ENCODE data around the gene RPL10A. TPM values are rescaled to one million over a fixed set of nuclear protein-coding genes. Genes with fewer than 3 reads are reported as not detected.

Gene RPL10A
- total RNA-seq, 2 donors from 2014 or later = 897 to 2,172 TPM

DNA sequence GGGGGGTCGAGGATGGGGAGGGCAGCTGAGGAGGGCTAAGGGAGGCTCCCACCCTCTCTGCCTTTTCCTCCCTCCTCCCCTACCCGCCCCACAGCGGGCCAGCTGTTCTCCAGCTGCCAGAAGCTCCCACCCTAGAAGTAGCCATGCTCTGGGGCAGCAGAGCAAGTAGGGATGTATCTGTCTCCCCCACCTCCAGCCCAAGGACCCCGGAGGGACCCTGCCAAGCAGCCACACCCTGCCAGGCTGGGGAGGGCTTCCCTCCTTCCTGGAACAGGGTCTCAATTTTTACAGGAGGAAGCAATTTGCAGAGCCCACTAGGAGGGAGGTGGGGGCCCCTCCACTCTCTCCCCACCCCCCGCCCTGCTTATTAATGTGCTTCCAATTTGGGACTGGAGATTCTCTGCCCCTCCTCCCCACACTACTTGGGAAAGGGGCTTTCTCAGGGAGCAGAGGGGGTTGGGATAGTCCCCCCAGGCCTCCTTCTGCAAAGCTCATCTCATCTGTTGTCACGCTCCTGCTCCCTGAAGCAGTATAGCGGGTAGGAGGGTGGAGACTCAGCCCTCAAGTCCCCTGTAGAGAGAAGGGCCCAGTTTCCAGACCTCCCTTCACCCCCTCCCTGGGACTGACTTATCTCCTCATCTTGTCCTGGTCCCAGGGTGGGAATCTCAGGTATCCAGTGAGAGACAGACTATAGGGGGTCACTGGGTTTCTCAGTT is 24.2 kb downstream of the RPL10A start:
- no peaks in the 10 kb centered on the region for H3K27me3 ChIP-seq (replicated peaks; ENCODE audit: insufficient read depth)
- TF ChIP-seq CTCF (IDR thresholded peaks at IDR 0.05) (no peak), POLR2A (IDR thresholded peaks at IDR 0.05) (no peak), POLR2AphosphoS5 (IDR thresholded peaks at IDR 0.05) (no peak)
- H3K9me3 ChIP-seq = no peaks in the 10 kb centered on the region
- peaks cover 51% of the 10 kb centered on the region for H3K4me1 ChIP-seq (replicated peaks)
- 25% methylated on average over 7 of the region's 7 CpGs for WGBS
- no peak for DNase-seq (ENCODE audit: low spot score)
- intact Hi-C loops (cut with DNase I) = no loop called here
- peak overlapping the region; percentile 95 to 98 for H3K27ac ChIP-seq
- no peaks in the 10 kb centered on the region for H3K36me3 ChIP-seq
- no peak overlapping the region for H3K4me3 ChIP-seq

GRCh38 chr6:35492974-35493284 is 24.7 kb downstream of the RPL10A start:
- H3K9me3 ChIP-seq = no peaks in the 10 kb centered on the region
- TF ChIP-seq POLR2A (IDR thresholded peaks at IDR 0.05) (no peak), POLR2AphosphoS5 (IDR thresholded peaks at IDR 0.05) (no peak), CTCF (IDR thresholded peaks at IDR 0.05) (no peak)
- WGBS = 58% methylated on average over 7 of the region's 7 CpGs
- DNase-seq (ENCODE audit: low spot score) = no peak
- peak overlapping the region; percentile 95 to 98 for H3K27ac ChIP-seq
- intact Hi-C loops (cut with DNase I) = no loop called here
- no peak overlapping the region for H3K4me3 ChIP-seq
- peaks cover 46% of the 10 kb centered on the region for H3K4me1 ChIP-seq (replicated peaks)
- no peaks in the 10 kb centered on the region for H3K36me3 ChIP-seq
- no peaks in the 10 kb centered on the region for H3K27me3 ChIP-seq (replicated peaks; ENCODE audit: insufficient read depth)

DNA sequence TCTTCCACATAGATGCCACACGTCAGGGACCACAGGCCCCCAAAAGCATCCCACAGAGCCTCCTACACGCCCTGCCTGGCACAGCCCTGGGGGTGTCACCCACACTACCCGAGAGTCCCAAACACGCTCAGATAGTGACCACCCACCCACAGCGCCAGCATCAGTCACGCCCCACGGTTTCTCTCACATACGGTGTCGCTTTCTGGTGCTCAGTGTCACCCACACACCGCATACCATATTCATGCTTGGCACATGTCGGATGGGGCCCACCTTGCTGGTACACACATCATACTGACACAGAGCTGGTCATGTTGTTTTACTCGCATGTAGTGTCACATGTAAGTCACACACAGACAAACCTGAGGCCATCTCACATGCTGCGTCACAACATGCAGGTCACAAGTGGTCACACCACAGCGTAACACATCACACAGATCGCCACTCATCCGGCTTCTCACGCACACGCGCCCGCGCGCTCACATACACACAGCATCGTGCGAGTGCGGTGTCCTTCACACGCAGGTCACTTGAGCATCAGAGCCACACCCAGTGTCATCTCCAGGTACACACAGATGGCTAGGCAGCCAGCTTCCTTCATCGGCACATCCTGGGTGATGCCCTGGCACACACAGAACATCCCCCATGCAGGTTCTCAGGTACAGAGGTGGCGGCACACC is 25.2 kb downstream of the RPL10A start:
- H3K27me3 ChIP-seq (replicated peaks; ENCODE audit: insufficient read depth) = no peaks in the 10 kb centered on the region
- intact Hi-C loops (cut with DNase I) = no loop called here
- WGBS = 74% methylated on average over 28 of the region's 28 CpGs
- H3K4me1 ChIP-seq (replicated peaks) = peaks cover 45% of the 10 kb centered on the region
- no peak for DNase-seq (ENCODE audit: low spot score)
- H3K9me3 ChIP-seq = no peaks in the 10 kb centered on the region
- H3K4me3 ChIP-seq = no peak overlapping the region
- TF ChIP-seq POLR2AphosphoS5 (IDR thresholded peaks at IDR 0.05) (no peak), CTCF (IDR thresholded peaks at IDR 0.05) (no peak), POLR2A (IDR thresholded peaks at IDR 0.05) (no peak)
- peak overlapping the region; percentile 95 to 98 for H3K27ac ChIP-seq
- H3K36me3 ChIP-seq = no peaks in the 10 kb centered on the region

- H3K27ac ChIP-seq = peak overlapping the region; percentile 95 to 98
- peak overlapping the region in 1 of 2 donors; percentile 3 for H3K4me3 ChIP-seq
- 11% methylated on average over 4 of the region's 4 CpGs for WGBS
- H3K4me1 ChIP-seq (replicated peaks) = peaks cover 45% of the 10 kb centered on the region
- no peaks in the 10 kb centered on the region for H3K27me3 ChIP-seq (replicated peaks; ENCODE audit: insufficient read depth)
- H3K9me3 ChIP-seq = no peaks in the 10 kb centered on the region
- TF ChIP-seq CTCF (IDR thresholded peaks at IDR 0.05) = no peak
- TF ChIP-seq POLR2AphosphoS5 (IDR thresholded peaks at IDR 0.05) = no peak
- TF ChIP-seq POLR2A (IDR thresholded peaks at IDR 0.05) = no peak
- no peaks in the 10 kb centered on the region for H3K36me3 ChIP-seq
- intact Hi-C loops (cut with DNase I) = no loop called here
- DNase-seq (ENCODE audit: low spot score) = no peak
Observed at GRCh38 chr6:35494161-35494563, 26.0 kb downstream of the RPL10A start.

Measured in prostate gland (tissue), 2 donors.